MG63 (cell line): Measurements from ENCODE around the gene TBC1D23. TPM values are rescaled to one million over a fixed set of nuclear protein-coding genes. Genes with fewer than 3 reads are reported as not detected.
"Not testable (repeated sequence)": the region's sequence is repeated elsewhere in the genome, so short reads cannot be mapped to it uniquely, and the experiment has no call there.

Experiments
- DNase-seq: peaks from one replicate; pipeline ENCODE4 v3.0.0-alpha.2; 2020
- H3K27me3 ChIP-seq: fragments of 250-450 bp; sonication (Bioruptor Pico); 2 replicates; pipeline ENCODE4 v1.5.1; 2020; ENCODE audit warnings: mild to moderate bottlenecking, moderate library complexity
- H3K36me3 ChIP-seq: fragments of 250-450 bp; sonication (Bioruptor Pico); 2 replicates; pipeline ENCODE4 v1.5.1; 2020; ENCODE audit warnings: mild to moderate bottlenecking, moderate library complexity
- H3K4me3 ChIP-seq: fragments of 250-450 bp; sonication (Bioruptor Pico); 2 replicates; pipeline ENCODE4 v1.5.1; 2020; ENCODE audit warnings: mild to moderate bottlenecking, moderate library complexity
- H3K9me3 ChIP-seq: fragments of 250-450 bp; sonication (Bioruptor Pico); 2 replicates; pipeline ENCODE4 v1.5.1; 2020; ENCODE audit warnings: mild to moderate bottlenecking, moderate library complexity
- total RNA-seq: library from RNA; depleted of rRNA; stranded (reverse); fragments of >200 nt; shearing (Covaris generic); gene quantifications from 2 replicates; pipeline ENCODE4 v1.2.3, GENCODE V29; 2014; ENCODE audit warnings: low replicate concordance

TBC1D23 gene
- total RNA-seq, 1 experiment from 2014 or later, result 39.4 TPM

DNA sequence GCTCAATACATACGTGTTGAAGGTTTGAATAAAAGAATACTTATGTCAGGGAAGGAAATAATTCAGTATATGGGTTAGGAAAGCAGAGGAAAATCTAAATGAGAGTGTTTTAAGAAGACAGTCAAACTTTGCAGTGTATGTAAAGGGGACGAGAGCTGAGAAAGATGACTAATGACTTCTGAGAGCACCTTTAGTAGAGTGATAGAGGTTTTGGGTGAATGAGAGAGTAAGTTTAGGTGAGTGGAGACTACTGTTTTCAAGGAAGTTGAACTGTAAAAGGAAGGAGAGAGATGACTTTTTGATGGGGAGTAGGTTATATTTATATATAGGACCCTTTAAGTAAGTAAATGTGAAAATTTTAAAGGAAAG, 9.4 kb downstream of the TBC1D23 start:
- Histone ChIP-seq H3K27me3 (no peaks in the 10 kb centered on the region), H3K36me3 (no peaks in the 10 kb centered on the region), H3K4me3 (no peak overlapping the region), H3K9me3 (no peaks in the 10 kb centered on the region)
- DNase-seq, result no peak

DNA sequence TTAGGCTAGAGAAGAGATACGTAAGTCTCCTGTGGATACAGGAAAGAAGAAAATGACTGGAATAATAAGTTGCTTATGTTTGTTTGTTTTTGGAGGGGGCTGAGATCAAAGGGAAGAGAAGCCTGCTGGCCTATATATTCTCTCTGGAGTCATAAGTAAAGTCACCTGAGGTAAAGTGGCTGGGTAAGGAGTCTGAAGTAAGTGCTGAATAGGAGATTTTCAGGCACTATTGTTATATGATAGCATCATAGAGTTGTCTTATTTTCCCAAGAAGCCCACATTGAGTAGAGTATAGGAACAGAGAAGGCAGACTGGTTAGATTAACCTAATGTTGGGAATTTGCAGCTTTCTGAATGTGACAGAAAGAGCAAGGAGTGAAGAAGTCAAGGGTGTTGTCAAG, 10.7 kb downstream of the TBC1D23 start:
- Histone ChIP-seq H3K9me3 (no peaks in the 10 kb centered on the region), H3K36me3 (no peaks in the 10 kb centered on the region), H3K4me3 (no peak overlapping the region), H3K27me3 (no peaks in the 10 kb centered on the region)
- no peak for DNase-seq

DNA sequence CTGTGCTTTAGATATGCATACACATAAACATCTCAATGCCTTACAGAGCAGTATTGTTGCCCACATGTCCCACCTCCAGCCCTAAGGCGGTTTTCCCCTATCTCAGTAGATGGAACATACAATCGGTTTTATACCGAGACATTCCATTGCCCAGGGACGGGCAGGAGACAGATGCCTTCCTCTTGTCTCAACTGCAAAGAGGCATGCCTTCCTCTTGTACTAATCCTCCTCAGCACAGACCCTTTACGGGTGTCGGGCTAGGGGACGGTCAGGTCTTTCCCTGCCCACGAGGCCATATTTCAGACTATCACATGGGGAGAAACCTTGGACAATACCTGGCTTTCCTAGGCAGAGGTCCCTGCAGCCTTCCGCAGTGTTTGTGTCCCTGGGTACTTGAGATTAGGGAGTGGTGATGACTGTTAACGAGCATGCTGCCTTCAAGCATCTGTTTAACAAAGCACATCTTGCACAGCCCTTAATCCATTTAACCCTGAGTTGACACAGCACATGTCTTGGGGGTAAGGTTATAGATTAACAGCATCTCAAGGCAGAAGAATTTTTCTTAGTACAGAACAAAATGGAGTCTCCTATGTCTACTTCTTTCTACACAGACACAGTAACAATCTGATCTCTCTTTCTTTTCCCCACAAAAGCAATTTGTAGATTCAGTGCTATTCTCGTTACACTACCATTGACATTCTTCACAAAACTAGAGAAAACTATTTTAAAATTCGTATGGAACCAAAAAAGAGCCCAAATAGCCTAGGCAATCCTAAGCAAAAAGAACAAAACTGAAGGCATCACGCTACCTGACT, 12.2 kb downstream of the TBC1D23 start:
- H3K27me3 ChIP-seq, DNase-seq, H3K36me3 ChIP-seq, H3K4me3 ChIP-seq, H3K9me3 ChIP-seq: not testable (repeated sequence)

DNA sequence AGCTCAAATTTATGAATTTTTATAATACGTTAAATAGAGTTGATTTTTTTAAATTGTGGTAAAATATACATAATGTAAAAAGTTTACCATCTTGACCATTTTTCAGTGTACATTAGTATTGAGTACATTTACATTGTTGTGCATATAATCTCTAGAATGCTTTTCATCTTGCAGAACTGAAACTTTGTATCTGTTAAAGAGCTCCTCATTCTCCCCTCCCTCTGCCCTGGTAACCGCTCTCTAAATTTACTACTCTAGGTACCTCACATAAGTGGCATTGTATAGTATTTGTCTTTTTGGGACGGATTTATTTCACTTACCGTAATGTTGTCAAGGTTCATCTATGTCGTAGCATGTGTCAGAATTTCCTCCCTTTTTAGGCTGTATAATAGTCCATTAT, 13.6 kb downstream of the TBC1D23 start:
- Histone ChIP-seq H3K4me3 (no peak overlapping the region), H3K9me3 (no peaks in the 10 kb centered on the region), H3K36me3 (peaks cover 9% of the 10 kb centered on the region), H3K27me3 (no peaks in the 10 kb centered on the region)
- no peak for DNase-seq

DNA sequence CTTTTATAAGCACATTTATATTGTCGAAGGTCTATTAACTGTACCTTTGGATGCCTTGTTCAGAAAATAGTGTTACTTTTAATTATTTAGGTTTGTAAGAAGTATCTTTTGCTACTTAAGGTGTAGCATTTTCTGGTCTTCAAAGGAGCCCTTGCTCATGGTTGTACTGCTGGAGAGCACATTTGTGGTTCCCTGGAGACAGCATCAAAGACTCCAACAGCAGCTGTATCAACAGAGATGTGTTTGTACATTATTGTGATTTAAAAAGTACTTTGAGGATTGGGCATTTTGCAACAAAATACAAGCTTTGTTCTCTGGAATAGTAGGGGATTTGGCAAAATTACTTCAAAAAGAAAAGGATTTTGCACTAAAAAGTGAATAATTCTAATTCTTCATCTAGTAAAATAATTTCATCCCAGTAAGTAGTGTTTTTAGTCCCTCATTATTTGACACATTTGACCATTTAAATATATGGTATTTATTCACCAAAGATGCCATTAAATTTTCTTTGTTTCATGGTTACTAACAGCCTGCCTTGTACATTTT, 16.5 kb downstream of the TBC1D23 start:
- Histone ChIP-seq H3K9me3 (no peaks in the 10 kb centered on the region), H3K27me3 (no peaks in the 10 kb centered on the region), H3K4me3 (no peak overlapping the region), H3K36me3 (peaks cover 30% of the 10 kb centered on the region)
- DNase-seq, result no peak

DNA sequence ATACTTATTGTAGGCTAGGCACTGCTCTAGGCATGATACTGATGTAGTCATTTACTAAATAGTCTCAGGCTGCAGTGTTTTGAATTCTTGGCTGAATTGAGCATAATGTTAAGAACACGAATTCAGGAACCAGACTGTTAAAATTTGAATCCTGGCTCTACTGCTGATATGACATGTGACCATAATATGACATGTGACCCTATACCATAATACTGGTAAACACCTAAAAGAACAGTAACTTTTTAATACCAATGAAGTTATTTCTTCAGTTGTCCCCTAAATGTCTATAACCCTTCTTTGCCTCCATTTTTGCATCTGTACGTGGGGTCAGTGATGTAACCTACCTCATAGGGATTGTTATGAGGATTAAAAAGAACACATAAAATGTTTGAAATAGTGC, 18.1 kb downstream of the TBC1D23 start:
- H3K27me3 ChIP-seq, result no peaks in the 10 kb centered on the region
- H3K9me3 ChIP-seq, result no peaks in the 10 kb centered on the region
- DNase-seq, result no peak
- peaks cover 46% of the 10 kb centered on the region for H3K36me3 ChIP-seq
- no peak overlapping the region for H3K4me3 ChIP-seq

DNA sequence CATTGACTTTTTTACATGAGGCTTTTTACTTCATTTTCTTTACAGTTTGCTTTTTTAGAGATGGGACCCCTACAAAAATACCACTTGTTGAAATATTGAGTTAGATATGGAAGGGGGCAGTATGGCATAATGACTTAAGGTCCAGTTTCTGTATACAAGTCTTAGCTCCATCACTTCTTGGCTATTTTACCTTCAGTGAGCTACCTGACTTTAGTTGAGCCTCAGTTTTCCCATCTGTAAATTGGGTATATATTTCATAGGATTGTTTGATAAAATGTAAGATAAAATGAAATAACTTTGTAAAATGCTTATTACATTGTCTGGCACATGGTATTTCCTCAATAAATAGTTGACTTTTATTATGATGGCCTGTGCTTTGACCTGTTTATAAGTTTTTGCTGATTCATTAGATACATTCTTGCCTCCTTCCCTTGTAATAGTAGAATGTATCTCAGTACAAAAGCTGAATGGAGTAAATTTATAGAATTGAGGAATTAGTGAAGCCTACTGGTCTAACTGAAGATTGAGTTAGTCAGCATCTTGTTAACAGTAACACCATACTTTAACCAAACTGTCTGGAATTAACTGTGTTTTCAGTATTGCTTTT, 27.6 kb downstream of the TBC1D23 start:
- Histone ChIP-seq H3K27me3 (no peaks in the 10 kb centered on the region), H3K36me3 (peaks cover 80% of the 10 kb centered on the region), H3K4me3 (no peak overlapping the region), H3K9me3 (no peaks in the 10 kb centered on the region)
- no peak for DNase-seq

DNA sequence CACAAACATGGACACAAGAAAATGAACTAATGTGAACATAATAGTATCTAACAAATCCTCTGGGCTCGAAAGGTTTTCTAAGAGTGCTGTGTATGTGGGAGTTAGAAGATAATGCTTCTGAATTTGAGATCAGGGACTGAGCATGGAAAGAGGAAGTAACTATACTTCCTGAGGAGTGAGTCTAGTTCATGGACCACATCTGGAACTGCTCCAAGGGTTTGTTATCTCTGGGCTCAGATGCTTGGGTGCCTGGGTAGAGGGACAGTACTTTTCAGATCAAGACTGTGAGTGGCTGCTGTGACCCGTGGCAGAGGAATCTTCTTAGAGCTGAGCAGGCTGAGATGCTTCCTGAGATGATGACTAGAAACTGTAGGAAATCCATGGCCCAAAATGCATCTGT, 28.5 kb downstream of the TBC1D23 start:
- Histone ChIP-seq H3K4me3 (no peak overlapping the region), H3K9me3 (no peaks in the 10 kb centered on the region), H3K36me3 (peaks cover 76% of the 10 kb centered on the region), H3K27me3 (no peaks in the 10 kb centered on the region)
- DNase-seq, result no peak

DNA sequence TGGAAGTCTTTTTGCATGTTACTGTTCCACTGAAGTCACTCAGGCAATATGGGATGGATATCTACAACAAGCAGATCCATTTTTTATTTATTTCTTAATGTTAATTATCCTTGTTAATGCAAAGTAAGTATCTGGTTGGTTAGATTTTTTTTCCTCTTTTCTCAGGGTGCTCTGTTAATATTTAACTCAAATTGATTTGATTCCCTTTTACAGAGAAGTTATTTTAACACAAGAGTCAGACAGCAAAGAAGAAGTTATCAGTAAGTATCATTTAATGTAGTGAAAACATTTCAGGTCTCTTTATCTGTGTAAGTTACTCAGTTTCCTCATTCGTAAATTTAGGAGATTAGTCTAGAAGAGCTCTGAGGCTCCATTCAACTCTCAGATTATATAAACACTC, 34.3 kb downstream of the TBC1D23 start:
- DNase-seq, result no peak

DNA sequence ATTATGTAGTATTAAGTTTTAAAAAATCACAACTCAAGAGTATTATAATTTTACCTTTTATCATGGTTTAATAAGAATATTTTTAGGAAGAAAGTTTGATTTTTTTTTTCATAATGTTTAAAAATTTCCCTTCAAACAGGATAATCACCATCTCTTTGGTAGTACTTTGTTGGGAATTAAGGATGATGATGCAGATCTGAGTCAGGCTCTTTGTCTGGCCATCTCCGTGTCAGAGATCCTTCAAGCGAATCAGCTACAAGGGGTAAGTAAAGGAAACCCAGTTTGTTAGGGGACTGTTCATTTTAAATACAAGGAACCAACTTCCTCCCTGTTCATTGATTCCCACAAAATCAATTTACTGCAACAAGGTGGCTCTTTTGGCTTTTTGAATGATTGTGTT, 37.0 kb downstream of the TBC1D23 start:
- Histone ChIP-seq H3K36me3 (peaks cover 79% of the 10 kb centered on the region), H3K4me3 (no peak overlapping the region), H3K9me3 (no peaks in the 10 kb centered on the region), H3K27me3 (no peaks in the 10 kb centered on the region)
- peak; percentile 11 for DNase-seq

More for the DNA sequence above, 34.3 kb downstream of the TBC1D23 start:
- H3K4me3 ChIP-seq, result no peak overlapping the region
- H3K9me3 ChIP-seq, result no peaks in the 10 kb centered on the region
- no peaks in the 10 kb centered on the region for H3K27me3 ChIP-seq
- peaks cover 80% of the 10 kb centered on the region for H3K36me3 ChIP-seq

DNA sequence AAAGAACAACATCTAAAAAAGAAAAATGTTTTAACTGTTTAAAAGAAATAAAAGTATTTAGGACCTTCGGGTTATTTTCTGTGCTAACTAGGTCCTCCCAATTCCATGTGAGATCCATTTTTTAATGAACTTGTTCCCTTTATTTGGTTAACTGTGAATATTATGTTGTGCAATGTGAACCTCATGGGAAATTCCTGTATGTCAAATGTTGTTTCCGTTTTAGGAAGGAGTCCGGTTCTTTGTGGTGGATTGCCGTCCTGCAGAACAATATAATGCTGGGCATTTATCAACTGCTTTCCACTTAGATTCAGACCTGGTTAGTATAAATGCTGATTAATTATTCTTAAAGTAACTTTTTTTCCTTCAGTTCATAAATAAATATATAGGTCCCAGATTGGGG, 38.2 kb downstream of the TBC1D23 start:
- Histone ChIP-seq H3K36me3 (peaks cover 78% of the 10 kb centered on the region), H3K27me3 (no peaks in the 10 kb centered on the region), H3K9me3 (no peaks in the 10 kb centered on the region), H3K4me3 (no peak overlapping the region)
- no peak for DNase-seq

DNA sequence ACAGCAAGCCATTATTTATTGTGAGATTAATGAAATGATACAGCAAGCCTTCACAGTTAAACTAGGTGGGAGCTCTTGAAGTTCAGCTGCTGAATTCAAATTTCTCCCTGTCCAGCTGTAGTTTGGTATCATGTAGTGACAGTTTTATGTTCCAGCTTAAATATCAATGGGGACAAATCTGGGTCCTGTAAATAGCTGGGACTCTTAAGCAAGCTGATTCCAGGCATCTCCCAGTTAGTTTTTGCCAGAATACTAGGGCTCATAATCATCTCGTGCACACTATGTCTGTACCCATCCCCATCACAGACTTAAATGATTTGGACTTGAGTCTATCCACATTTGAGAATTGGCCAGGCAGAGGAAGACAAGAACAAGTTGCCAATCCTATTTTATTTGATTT, 45.9 kb downstream of the TBC1D23 start:
- Histone ChIP-seq H3K4me3 (no peak overlapping the region), H3K9me3 (no peaks in the 10 kb centered on the region), H3K27me3 (no peaks in the 10 kb centered on the region), H3K36me3 (peaks cover 59% of the 10 kb centered on the region)
- DNase-seq, result no peak

DNA sequence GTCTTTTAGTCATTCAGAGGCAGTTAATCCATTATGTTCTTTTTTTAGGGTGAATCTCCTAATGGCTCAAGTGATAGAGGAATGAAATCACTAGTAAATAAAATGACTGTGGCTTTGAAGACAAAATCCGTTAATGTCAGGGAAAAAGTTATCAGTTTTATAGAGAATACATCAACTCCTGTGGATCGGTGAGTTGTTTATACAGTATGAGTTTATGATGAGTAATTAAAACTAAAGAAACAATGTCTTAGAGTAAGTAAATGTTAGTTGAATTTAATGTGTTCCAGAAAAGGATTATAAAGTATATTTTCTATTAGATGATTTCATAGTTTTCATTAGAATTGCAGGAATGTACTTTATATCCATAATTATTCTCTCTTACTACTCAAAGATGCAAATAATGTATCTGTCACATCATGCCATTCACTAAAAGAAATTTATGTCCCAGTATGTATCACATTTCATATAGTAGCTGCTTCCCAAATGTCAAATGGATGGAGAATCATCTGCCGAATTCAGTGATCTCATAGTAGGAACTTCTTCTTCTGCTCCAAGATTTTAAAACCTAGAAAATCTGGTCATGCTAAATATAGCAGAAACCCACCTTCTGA, 49.7 kb downstream of the TBC1D23 start:
- H3K36me3 ChIP-seq, result peaks cover 48% of the 10 kb centered on the region

DNA sequence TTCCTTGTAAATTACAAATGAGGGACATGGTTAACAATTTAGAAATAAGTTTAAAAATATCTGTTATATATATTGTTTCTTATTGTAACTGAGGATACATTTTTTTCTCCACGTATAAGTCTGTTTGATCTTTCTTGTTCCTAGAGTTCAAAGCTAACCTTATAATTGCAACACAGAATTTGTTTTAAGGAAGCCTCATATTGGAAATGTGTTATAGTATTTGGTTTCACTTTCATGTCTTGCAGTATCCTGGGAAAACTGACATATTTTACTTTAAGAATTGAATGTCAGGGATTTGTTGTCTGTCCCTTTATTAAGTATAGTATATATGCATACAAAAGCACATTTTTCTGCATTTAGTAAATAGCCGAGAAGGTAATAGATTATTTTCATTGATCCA, 50.2 kb downstream of the TBC1D23 start:
- no peak for DNase-seq
- Histone ChIP-seq H3K27me3 (no peaks in the 10 kb centered on the region), H3K36me3 (peaks cover 48% of the 10 kb centered on the region), H3K4me3 (no peak overlapping the region), H3K9me3 (no peaks in the 10 kb centered on the region)

More for the DNA sequence above, 49.7 kb downstream of the TBC1D23 start:
- DNase-seq, result no peak
- Histone ChIP-seq H3K27me3 (no peaks in the 10 kb centered on the region), H3K4me3 (no peak overlapping the region), H3K9me3 (no peaks in the 10 kb centered on the region)

DNA sequence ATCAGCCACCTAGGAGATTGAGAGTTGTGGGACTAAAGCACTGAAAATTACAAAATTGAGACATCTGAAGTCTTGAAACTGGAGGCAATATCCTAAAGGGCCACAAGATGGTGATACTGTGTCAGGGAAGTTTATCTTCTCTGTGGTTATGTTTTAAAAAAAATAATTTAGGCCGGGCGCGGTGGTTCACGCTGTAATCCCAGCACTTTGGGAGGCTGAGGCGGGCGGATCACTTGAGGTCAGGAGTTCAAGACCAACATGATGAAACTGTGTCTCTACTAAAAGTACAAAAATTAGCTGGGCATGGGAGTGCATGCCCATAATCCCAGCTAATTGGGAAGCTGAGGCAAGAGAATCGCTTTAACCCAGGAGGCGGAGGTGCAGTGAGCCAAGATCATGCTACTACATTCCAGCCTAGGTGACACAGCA, 55.9 kb downstream of the TBC1D23 start:
- DNase-seq, result peak; percentile 34
- Histone ChIP-seq H3K4me3 (no peak overlapping the region), H3K36me3 (peaks cover 64% of the 10 kb centered on the region)

DNA sequence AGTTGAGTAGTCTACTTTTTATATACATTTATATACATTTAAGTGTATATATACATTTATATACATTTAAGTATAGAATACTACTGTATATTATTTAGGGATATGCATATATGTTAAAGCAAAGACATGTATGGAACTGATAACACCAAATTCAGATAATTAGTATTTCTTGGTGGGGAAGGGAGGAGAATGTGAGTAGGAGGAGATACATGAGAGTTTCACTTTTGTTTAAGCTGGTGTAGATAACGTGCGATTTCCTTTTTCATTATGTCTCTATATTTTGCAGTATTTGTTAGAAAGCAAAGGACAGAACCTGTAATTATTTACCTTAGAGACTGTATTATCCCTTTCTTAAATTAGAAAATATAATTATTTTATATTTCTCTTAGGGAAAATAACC, 57.1 kb downstream of the TBC1D23 start:
- H3K9me3 ChIP-seq, result no peaks in the 10 kb centered on the region
- no peak overlapping the region for H3K4me3 ChIP-seq
- peaks cover 64% of the 10 kb centered on the region for H3K36me3 ChIP-seq
- H3K27me3 ChIP-seq, result no peaks in the 10 kb centered on the region
- no peak for DNase-seq

More for the DNA sequence above, 55.9 kb downstream of the TBC1D23 start:
- Histone ChIP-seq H3K9me3 (no peaks in the 10 kb centered on the region), H3K27me3 (no peaks in the 10 kb centered on the region)

DNA sequence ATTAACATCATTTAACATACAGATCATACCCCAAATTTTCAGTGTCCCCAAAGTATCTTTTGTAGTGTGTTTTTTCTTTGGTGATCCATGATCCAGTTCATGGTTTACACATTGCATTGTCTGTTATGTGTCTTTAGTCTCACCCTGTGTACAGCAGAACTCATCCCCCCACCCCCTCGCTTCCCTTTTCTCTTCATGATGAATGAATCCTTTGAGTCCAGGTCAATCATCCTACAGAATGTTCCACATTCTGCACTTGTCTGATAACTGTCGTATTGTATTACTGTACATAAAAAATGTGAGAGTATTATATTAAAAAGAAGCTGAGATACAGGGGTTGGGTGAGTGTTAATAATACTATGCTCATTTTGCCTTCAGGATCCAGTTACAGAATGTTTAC, 59.2 kb downstream of the TBC1D23 start:
- Histone ChIP-seq H3K4me3 (no peak overlapping the region), H3K9me3 (no peaks in the 10 kb centered on the region), H3K27me3 (no peaks in the 10 kb centered on the region), H3K36me3 (peaks cover 74% of the 10 kb centered on the region)
- no peak for DNase-seq
